AG09309 (cell line): Measurements from ENCODE around the gene SEC23A.

Experiments
- DNase-seq: peaks from one replicate; pipeline ENCODE4 v3.0.0-alpha.2; 2010; ENCODE audit warnings: low read depth
- H3K4me3 ChIP-seq: 2 replicates; pipeline ENCODE4 v1.5.1; 2011; ENCODE audit warnings: mild to moderate bottlenecking, low read depth, low read length, moderate library complexity; ENCODE audit not compliant: control insufficient read depth
- TF ChIP-seq, protein P1 (sequence below): IDR thresholded peaks from 2 replicates; pipeline ENCODE4 v1.5.1; 2011; ENCODE audit warnings: mild to moderate bottlenecking, low read depth, low read length, inconsistent platforms; ENCODE audit not compliant: insufficient read depth, control insufficient read depth; ENCODE audit errors: missing control alignments

Gene SEC23A

DNA sequence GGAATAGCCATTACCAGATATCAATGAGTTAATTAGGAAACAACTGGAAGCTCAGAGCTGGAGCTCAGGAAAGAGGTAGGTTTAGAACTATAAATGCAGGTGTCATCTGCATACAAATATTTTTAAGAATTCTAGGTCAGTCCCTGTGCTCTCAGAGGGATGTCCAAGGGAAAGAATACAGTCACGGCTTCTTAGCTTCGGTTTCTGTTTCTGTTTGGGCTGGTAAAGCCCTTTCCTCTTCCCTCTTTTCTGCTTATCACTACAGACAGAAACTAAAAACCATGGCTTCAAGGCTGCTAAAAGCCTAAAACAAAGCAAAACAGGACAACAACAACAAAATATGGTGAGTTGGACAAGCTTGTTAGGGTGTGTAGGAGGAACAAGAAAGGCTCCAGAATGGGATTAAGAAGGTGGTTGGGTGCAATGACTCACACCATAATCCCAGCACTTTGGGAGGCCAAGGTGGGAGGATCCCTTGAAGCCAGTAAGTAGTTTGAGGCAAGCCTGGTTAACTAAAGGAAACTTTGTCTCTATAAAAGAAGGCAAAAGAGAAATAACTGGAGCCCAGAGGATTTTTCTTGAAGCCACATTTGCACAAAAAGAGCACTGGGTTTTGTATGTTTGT, 113.0 kb downstream of the SEC23A start:
- DNase-seq, result no peak
- TF ChIP-seq, protein P1, sequence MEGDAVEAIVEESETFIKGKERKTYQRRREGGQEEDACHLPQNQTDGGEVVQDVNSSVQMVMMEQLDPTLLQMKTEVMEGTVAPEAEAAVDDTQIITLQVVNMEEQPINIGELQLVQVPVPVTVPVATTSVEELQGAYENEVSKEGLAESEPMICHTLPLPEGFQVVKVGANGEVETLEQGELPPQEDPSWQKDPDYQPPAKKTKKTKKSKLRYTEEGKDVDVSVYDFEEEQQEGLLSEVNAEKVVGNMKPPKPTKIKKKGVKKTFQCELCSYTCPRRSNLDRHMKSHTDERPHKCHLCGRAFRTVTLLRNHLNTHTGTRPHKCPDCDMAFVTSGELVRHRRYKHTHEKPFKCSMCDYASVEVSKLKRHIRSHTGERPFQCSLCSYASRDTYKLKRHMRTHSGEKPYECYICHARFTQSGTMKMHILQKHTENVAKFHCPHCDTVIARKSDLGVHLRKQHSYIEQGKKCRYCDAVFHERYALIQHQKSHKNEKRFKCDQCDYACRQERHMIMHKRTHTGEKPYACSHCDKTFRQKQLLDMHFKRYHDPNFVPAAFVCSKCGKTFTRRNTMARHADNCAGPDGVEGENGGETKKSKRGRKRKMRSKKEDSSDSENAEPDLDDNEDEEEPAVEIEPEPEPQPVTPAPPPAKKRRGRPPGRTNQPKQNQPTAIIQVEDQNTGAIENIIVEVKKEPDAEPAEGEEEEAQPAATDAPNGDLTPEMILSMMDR, result no peak
- H3K4me3 ChIP-seq, result no peak overlapping the region

DNA sequence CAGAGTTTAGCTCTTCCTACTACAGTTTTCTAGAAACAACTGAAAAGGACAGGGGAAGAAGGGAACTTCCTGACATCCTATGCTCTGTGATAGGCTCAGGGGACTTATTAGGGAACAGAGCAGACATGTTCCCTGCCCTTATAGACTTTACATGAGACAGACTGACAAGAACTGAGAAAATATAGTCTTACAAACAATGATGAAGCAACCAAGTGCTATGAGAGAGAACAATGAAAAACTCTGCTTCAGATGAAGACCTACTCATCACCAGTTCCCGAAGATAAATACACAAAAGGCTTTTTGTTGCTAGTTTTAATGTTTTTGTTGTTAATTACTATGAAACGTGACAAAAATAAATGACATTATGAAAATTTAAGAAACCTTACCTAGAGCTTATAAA, 115.3 kb downstream of the SEC23A start:
- DNase-seq, result no peak
- TF ChIP-seq, protein P1, result no peak
- no peak overlapping the region for H3K4me3 ChIP-seq

DNA sequence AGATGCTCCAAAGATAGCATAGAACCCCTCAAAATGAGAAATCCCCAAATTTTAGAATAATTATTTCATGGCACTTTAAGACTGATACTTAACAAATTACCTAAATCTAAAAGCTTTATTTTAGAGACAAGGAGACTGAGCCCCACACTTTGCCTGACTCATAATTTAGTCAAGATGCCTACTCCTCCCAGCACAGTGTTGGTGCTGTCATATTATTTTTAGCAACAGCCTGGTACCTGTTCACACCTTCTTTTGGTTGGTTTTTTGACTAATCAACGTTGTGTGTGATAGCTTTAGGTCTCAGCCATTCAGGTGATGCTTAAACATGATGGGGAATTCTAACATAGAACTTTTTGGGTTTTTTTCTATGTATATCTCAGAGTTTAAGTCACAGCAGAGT, 120.2 kb downstream of the SEC23A start:
- no peak overlapping the region for H3K4me3 ChIP-seq
- TF ChIP-seq, protein P1, result no peak
- no peak for DNase-seq

- TF ChIP-seq, protein P1, result no peak
- DNase-seq, result no peak
- H3K4me3 ChIP-seq, result no peak overlapping the region
Observed at GRCh38 chr14:38982278-38982677, 120.8 kb downstream of the SEC23A start.
